Measurements from ENCODE around the gene LPP.

DNA sequence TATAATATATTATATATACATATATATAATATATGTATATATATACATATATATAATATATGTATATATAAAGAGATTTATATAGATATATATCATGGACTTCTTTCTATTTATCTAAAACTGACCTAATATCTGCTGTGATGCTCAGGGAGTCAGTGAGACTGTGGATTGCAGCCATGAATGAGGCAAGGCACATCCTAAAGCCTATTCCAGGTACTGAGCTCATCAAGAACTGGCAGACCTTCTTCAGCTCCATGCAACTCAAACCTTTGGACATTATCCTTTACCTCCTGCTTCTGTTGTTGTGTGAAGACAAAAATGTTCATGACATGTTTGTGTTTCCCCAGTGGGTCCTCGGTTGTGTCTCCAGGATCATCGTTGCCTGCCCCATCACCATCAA is 7.7 kb upstream of the LPP start:
- TF ChIP-seq, protein P1, sequence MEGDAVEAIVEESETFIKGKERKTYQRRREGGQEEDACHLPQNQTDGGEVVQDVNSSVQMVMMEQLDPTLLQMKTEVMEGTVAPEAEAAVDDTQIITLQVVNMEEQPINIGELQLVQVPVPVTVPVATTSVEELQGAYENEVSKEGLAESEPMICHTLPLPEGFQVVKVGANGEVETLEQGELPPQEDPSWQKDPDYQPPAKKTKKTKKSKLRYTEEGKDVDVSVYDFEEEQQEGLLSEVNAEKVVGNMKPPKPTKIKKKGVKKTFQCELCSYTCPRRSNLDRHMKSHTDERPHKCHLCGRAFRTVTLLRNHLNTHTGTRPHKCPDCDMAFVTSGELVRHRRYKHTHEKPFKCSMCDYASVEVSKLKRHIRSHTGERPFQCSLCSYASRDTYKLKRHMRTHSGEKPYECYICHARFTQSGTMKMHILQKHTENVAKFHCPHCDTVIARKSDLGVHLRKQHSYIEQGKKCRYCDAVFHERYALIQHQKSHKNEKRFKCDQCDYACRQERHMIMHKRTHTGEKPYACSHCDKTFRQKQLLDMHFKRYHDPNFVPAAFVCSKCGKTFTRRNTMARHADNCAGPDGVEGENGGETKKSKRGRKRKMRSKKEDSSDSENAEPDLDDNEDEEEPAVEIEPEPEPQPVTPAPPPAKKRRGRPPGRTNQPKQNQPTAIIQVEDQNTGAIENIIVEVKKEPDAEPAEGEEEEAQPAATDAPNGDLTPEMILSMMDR (IDR thresholded peaks at IDR 0.05; ENCODE audit: insufficient read depth, low read length, poor library complexity, severe bottlenecking): no peak
- TF ChIP-seq EZH2phosphoT487 (conservative IDR thresholded peaks at IDR 0.05; ENCODE audit: low read length): no peak

All from SU-DHL-6 (cell line).